Bronchial epithelial cell (primary cell): ENCODE results near the gene ANKH. TPM values are rescaled to one million over a fixed set of nuclear protein-coding genes. Genes with fewer than 3 reads are reported as not detected.

ENCODE experiments used
- DNase-seq: peaks from one replicate; pipeline ENCODE4 v3.0.0-alpha.2; 2010; ENCODE audit warnings: low read depth
- FAIRE-seq: peaks from 2 replicates; lab custom pipeline; 2011; peaks lifted over from hg19 to GRCh38; lab: Jason Lieb, UNC
- H3K27me3 ChIP-seq: 2 replicates; pipeline ENCODE4 v1.5.1; 2011; ENCODE audit warnings: low read length; ENCODE audit not compliant: control insufficient read depth, insufficient read depth
- H3K36me3 ChIP-seq: 2 replicates; pipeline ENCODE4 v1.5.1; 2011; ENCODE audit warnings: low read length; ENCODE audit not compliant: control insufficient read depth, insufficient read depth
- H3K4me3 ChIP-seq: 2 replicates; pipeline ENCODE4 v1.5.1; 2011; ENCODE audit warnings: mild to moderate bottlenecking, low read depth, low read length, control low read depth
- total RNA-seq: library from RNA; depleted of rRNA; stranded (reverse); fragments of >200 nt; gene quantifications from 2 replicates; pipeline ENCODE4 v1.2.1, GENCODE V29; 2014
- TF ChIP-seq, protein P1 (sequence below): IDR thresholded peaks from 2 replicates; pipeline ENCODE4 v1.5.1; 2011; ENCODE audit warnings: mild to moderate bottlenecking, moderate library complexity, low read length, control low read depth, inconsistent platforms; ENCODE audit not compliant: insufficient read depth, severe bottlenecking

The ANKH gene
- total RNA-seq, 1 donor from 2014 or later, result 12.9 TPM

DNA sequence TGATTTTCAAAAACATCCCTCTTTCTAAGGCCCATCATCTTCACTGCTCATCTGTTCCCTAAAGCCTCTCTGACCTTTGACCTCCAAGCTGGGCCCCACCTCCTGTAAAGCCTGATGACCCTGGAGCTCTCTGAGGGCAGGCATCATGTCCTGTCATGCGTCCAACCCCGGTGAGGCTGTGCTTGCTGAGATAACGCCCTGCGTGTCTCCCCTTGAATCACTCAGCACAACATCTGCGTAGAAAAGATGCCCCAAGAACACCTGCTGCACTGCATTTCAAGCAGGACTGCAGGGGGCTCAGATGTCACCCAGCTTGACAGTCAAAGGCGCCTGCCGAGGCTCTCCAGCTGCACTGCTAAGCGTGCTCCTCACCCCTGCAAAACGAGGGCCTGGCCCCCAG lies 129.1 kb downstream of the ANKH start:
- FAIRE-seq (no peak), DNase-seq (no peak)
- TF ChIP-seq, protein P1, sequence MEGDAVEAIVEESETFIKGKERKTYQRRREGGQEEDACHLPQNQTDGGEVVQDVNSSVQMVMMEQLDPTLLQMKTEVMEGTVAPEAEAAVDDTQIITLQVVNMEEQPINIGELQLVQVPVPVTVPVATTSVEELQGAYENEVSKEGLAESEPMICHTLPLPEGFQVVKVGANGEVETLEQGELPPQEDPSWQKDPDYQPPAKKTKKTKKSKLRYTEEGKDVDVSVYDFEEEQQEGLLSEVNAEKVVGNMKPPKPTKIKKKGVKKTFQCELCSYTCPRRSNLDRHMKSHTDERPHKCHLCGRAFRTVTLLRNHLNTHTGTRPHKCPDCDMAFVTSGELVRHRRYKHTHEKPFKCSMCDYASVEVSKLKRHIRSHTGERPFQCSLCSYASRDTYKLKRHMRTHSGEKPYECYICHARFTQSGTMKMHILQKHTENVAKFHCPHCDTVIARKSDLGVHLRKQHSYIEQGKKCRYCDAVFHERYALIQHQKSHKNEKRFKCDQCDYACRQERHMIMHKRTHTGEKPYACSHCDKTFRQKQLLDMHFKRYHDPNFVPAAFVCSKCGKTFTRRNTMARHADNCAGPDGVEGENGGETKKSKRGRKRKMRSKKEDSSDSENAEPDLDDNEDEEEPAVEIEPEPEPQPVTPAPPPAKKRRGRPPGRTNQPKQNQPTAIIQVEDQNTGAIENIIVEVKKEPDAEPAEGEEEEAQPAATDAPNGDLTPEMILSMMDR, result no peak
- Histone ChIP-seq H3K4me3 (no peak overlapping the region), H3K27me3 (no peaks in the 10 kb centered on the region), H3K36me3 (peaks cover 6% of the 10 kb centered on the region)

DNA sequence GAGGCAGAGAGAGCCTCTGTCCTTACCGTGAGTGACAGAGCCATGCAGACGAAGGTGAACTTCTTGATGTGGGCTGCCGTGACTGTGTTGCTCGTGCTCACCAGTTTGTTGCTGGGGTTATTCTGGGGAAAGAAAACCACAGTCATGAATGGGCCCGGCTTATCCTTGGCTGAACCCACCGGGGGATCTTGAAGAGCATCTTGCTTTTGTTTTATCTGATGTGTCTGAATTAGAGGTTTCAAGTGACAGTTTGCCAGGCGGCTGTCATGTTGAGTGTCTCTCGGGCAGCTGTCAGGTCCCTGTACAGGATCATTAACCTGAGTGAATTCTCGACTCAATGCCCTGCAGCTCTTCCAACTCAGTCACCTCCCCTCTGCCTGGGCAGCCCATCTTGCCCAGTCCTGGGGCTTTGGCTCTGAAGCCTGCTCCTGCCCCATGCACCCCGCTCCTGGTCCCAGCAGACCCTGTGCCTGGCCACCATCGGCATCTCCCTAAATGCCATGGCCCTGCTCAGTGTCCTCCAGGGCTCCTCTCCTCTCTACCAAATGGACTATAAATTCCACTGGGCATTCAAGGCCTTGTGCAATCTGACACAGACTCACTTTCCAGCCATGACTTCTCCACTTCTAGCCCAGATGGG lies 129.7 kb downstream of the ANKH start:
- H3K36me3 ChIP-seq, result peaks cover 6% of the 10 kb centered on the region
- FAIRE-seq (no peak), DNase-seq (no peak)
- no peak overlapping the region for H3K4me3 ChIP-seq
- H3K27me3 ChIP-seq, result no peaks in the 10 kb centered on the region
- TF ChIP-seq, protein P1, result no peak

- FAIRE-seq (no peak), DNase-seq (no peak)
- H3K36me3 ChIP-seq, result peaks cover 6% of the 10 kb centered on the region
- TF ChIP-seq, protein P1, result no peak
- H3K27me3 ChIP-seq, result no peaks in the 10 kb centered on the region
- H3K4me3 ChIP-seq, result no peak overlapping the region
Measured at GRCh38 chr5:14741131-14741530, 130.4 kb downstream of the ANKH start.

DNA sequence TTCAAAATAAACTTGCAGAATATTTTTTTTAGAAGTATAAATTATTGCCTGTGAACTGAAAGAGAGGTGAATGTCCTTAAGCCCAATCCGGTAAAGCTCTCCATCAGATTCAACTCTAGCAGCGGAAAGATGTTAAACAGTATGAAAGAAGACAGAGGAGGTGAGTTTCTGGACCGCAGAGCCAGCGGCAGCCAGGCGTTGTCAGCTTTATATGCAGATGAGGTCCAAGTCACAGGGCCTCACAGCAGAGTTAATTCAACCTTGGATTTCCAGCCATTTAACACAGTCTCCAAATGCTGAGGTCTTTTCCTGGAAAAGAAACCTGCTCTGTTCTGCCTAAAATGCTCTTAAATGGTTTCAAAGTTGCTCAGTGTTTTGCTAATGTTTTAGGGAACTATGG lies 131.6 kb downstream of the ANKH start:
- H3K4me3 ChIP-seq, result no peak overlapping the region
- FAIRE-seq, result no peak
- DNase-seq, result no peak
- TF ChIP-seq, protein P1, result no peak
- H3K27me3 ChIP-seq, result no peaks in the 10 kb centered on the region
- peaks cover 6% of the 10 kb centered on the region for H3K36me3 ChIP-seq

GRCh38 chr5:14739538-14739937 lies 132.0 kb downstream of the ANKH start:
- no peak for FAIRE-seq

GRCh38 chr5:14738050-14738449 lies 133.5 kb downstream of the ANKH start:
- FAIRE-seq (no peak), DNase-seq (no peak)
- peaks cover 6% of the 10 kb centered on the region for H3K36me3 ChIP-seq
- H3K4me3 ChIP-seq, result no peak overlapping the region
- TF ChIP-seq, protein P1, result no peak
- no peaks in the 10 kb centered on the region for H3K27me3 ChIP-seq

More at GRCh38 chr5:14739538-14739937, 132.0 kb downstream of the ANKH start:
- H3K4me3 ChIP-seq, result no peak overlapping the region
- no peaks in the 10 kb centered on the region for H3K27me3 ChIP-seq
- TF ChIP-seq, protein P1, result no peak
- H3K36me3 ChIP-seq, result peaks cover 6% of the 10 kb centered on the region
- DNase-seq, result peak; percentile 80
